Adrenal gland (tissue), 5 donors: Measurements from ENCODE around the gene GNAL.

Source experiments
- POLR2A ChIP-seq, 2 donors: fragments of 450-650 bp; IDR thresholded peaks; one replicate each; pipeline ENCODE4 v1.6.1; 2017; ENCODE audit warnings: antibody characterized with exemption in 2 of 2, mild to moderate bottlenecking in 2 of 2, moderate library complexity in 1 of 2
- TF ChIP-seq, protein P1 (sequence below), 6 experiments: fragments of 450-650 bp in 4 of 6; fragments of 200-600 bp in 2 of 6; sonication (generic) in 1 of 6; IDR thresholded peaks; 1 replicate in 5 of 6; 2 replicates in 1 of 6; pipeline versions ENCODE4 v1.5.1 to v1.8.0; 2016 to 2021; ENCODE audit warnings: antibody characterized with exemption in 6 of 6, mild to moderate bottlenecking in 2 of 6, moderate library complexity in 1 of 6
- donor health status: DM: no; HTN: no; CAD: no.

DNA sequence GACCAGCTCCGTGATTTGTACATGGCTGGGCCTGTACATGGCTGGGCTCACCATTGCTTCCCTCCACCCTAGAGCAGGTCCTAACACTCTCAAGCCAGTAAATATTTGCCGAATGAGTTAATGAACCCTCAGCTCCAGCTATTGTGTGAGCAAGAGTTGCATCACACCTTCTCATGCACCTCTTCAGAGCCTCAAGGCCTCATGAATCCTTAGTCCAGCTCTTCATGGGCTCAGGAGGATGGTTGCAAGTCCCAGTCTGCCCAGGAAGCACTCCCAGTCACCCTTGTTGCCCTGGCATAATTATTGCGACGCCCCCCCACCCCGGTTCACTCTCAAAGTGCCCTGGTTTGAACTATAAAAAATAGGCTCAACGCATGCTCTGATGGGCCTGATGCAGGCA, 30.1 kb upstream of the GNAL start:
- no peak for TF ChIP-seq POLR2A (IDR thresholded peaks at IDR 0.05)
- TF ChIP-seq, protein P1, sequence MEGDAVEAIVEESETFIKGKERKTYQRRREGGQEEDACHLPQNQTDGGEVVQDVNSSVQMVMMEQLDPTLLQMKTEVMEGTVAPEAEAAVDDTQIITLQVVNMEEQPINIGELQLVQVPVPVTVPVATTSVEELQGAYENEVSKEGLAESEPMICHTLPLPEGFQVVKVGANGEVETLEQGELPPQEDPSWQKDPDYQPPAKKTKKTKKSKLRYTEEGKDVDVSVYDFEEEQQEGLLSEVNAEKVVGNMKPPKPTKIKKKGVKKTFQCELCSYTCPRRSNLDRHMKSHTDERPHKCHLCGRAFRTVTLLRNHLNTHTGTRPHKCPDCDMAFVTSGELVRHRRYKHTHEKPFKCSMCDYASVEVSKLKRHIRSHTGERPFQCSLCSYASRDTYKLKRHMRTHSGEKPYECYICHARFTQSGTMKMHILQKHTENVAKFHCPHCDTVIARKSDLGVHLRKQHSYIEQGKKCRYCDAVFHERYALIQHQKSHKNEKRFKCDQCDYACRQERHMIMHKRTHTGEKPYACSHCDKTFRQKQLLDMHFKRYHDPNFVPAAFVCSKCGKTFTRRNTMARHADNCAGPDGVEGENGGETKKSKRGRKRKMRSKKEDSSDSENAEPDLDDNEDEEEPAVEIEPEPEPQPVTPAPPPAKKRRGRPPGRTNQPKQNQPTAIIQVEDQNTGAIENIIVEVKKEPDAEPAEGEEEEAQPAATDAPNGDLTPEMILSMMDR (IDR thresholded peaks at IDR 0.05): no peak
